IPS-NIHi7 (cell line): ENCODE data around the gene PRELID1.
A peak's percentile ranks its signal among the peaks of the same experiment; 100 is the strongest.

Experiments
- DNase-seq: peaks from one replicate; pipeline ENCODE4 v3.0.0; 2012; ENCODE audit warnings: mixed read lengths; ENCODE audit errors: extremely low spot score

The PRELID1 gene

DNA sequence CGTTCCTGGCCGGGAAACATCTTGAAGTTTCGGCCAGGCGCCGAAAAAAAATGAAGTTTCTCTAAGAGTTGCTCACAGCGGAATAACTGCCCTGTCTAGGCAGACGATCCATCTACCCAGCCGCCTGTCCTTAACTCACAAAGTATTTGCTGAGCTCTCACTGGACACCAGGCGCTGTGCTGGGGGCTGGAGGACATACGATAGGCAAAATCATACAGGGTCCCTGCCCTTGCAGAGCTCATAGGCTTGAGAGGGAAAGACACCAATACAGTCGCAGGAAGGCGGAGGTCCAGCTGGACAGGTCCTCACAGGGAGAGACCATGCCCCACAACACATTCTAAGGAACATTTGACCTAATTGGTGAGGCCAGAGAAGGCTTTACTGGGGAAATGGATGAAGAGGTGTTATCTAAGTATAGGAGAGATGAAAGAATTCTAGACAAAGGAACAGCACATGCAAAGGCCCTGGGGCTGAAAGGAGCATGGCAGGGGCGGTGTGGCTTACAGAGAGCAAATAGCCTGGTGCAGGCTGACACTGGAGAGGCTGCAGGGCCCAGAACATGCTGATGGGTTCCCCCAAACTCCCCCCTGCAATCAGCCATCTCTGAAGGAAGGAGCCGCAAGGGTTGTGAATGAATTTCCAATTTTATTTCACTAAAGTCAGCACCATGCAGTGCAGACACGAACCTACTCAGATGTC, 10.1 kb downstream of the PRELID1 start:
- no peak for DNase-seq

DNA sequence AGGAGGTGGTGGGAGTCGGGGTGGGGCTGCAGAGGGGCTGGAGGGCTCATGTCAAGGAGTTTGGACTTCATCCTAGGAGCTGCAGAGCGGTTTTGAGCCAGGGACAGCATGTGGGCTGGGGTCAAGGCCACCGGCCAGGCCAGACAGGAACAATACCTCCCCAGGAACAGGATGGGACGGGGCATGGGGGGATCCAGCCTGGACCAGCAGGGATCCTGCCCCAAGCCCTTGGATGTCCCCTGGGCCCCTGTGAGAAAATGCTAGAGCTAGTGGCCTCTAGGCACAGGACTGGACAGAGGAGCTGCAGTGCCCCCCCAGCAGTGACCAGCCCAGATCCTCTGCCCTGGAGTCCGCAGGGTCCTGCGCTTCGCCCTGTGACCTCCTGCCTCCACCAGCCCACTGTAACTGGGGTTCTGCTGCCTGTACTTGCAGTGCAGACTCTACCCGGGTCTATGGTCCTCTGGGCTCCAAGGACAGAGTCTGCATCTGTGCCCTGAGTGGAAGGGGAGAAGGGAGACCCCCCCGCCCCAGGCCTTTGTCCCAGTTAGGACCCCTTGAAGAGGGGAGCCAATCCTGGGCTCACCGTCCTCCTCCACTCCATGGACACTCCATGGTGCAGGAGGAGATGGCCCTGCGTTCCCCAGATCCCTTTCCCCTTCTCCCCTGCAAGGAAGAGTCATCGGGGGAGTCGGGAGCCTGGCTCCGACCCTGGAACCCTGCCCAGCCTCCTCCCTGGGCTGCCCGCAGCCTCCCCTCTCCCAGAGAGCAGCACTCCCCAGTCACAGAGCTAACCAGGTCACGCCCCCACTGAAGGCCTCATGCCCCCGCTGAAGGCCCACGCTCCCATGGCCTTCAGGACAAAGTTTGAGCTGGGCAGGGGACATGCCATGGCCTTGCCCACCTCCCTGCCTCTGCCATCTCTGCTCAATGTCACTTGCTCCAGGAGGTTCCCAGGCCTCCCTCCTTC, 11.1 kb downstream of the PRELID1 start:
- DNase-seq = no peak

DNA sequence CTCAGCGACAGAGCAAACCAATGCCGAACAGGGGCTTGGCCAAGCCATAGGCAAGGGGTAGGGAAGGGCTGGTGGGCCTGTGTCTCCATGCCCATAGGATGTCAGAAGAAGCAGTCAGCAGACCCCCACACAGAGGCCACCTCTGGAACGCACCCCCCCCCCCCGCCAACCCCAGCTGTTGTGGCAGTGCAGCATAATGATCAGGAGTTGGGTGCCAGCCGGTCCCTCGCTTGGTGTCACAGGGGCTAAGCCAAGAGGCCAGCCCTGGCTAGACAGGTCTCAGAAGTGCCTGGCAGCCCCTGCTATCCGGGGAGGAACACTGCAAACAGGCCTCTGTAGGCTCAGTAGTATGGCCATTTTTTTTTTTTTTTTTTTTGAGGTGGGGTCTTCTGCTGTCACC, 11.8 kb downstream of the PRELID1 start:
- DNase-seq = no peak

DNA sequence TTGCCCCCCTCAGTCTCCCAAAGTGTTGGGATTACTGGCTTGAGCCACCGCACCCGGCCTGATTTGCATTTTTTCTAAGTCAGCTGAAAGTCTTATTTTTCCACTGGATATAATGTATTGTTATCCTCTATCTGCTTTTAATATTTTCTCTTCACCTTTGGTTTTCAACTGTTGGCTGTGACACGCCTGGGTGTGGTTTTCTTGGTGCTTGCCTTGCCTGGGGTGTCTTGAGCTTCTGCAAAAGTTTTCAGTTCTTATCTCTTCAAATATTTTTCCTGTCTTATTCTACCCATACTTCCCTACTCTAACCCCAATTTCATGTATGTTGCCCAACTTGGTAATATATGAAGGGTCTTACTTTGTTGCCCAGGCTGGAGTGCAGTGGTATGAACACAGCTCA, 12.4 kb downstream of the PRELID1 start:
- DNase-seq = no peak

DNA sequence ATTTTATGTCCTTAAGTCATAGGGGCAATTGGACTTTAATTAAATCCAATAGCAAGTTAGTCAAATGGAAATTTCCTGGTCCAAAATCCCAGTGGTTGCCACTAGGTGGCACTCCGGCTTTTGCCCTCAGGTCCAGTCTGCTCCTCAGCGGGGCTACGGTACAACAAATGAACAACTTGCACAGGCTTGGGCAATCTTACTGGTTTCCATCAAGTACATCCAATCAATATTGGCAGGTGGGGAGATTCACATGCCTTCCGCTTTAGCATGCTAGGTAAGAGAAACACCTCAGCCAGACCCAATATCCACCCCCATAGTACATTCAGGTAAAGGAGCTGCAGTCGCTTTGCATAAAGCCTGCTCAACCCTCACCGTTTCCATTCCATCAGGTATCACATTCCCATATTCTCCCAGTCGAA, 14.4 kb downstream of the PRELID1 start:
- DNase-seq = peak; percentile 73

DNA sequence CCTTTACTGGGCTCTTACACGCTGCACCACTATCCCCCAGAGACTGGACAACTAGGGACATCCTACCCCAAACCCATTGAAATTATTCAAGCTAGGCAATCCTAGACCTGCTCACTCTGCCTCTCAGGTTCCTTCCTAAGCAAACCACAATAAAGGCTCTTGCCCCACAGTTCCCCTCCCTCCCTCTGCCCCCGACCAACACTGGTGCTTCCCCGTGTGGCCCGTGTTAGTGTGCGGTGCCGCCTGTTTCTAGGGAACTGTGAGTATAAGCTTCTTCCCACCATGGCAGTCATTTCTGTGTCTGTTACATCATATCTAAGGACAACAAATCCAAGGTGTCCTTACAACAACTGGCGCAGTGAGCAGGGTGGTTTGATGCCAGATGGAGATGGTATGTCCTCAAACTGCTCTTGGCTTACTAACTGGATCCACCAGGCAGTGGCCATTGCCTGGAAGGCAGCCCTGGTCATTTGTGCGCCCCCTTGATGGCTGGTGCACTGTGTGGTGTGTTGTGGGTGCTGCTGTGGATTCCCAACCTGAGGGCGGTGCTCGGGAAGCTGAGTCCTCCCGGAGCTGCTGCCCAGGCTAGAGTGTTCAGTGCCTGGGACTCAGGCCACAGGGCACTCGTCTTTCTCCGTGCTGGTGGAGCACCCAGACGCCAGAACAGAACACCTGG, 16.5 kb downstream of the PRELID1 start:
- DNase-seq = no peak

DNA sequence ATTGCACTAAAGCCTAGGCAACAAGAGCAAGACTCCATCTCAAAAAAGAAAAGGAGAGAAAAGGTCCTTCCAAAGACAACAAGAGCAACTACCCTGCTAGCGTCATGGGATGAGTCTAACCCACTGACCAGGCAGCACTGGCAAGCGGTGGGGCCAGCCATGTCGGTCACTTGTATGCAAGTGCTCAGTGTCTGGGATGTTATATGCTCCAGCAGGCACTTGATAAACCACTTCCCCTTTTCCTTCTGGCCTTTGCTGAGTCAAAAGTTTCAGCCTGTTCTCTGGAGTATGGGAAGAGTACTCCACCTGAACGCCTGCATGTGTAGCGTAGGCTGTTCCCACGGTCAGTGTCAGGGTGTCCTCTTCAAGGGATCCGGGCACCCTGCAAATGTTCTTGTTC, 17.3 kb downstream of the PRELID1 start:
- no peak for DNase-seq

DNA sequence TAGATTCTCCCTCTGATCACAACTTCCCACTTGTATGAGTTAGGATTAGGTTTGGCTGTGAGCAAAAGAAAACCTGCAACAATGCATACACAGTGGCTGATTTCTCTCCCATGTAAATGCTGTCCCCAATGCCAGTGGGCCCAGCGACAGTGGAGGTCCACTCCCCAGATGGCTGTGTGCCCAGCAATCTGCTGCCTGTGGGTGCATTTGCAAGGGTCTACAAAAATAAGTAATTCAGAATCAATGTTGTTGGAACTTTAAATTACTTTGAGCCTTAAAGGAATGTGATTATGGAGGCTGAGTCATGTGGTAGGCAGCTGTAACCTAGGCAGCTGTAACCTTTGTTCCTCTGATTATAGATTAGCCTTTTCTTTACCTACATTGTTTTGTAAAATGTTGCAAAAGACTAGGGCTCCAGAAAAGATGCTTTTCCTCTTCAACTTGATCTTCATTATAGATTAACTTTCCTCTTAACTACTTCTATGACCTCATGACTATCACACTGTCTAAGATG, 22.3 kb downstream of the PRELID1 start:
- no peak for DNase-seq

DNA sequence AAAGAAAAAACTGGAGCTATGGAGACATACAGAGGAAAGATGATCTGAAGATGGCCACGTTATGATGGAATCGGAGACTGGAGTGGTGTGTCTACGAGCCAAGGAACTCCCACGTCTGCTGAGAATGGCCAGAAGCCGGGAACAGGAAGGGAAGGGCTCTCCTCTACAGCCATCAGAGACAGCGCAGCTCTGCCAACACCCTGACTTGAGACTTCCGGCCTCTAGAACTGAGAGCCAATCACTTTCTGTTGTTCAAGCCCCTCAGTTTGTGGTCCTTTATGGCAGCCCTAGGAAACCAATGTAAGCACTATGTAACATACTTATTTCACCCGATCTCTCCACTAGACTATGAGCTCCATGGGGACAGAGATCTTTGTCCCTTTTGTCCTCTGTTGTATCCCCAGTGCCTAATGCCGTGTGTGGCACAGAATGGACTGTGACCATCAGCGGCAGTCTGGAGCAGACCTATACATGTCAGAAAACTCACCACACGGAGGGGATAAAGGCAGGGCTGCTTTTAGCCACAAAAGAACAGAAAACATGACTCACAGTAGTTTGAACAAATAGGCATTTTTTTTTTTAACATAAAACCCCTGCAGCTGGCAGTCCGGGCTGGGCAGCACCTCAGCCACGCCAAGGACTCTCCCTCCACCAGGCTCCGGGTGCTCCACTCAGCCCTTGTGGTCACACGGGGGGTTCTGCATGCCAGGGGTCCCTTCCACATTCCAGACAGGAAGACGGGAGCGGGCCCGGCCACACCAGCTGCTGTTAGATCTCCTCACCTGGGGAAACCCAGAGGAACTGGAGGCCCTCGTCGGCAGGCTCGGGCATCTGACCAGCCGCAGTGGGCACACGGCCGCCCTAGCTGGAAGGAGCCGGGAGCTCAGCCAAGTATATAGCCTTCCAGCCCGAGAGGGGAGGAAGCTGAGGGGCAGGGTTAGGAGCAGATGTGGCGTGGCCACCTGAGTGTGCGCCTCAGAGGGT, 24.2 kb downstream of the PRELID1 start:
- DNase-seq = no peak

DNA sequence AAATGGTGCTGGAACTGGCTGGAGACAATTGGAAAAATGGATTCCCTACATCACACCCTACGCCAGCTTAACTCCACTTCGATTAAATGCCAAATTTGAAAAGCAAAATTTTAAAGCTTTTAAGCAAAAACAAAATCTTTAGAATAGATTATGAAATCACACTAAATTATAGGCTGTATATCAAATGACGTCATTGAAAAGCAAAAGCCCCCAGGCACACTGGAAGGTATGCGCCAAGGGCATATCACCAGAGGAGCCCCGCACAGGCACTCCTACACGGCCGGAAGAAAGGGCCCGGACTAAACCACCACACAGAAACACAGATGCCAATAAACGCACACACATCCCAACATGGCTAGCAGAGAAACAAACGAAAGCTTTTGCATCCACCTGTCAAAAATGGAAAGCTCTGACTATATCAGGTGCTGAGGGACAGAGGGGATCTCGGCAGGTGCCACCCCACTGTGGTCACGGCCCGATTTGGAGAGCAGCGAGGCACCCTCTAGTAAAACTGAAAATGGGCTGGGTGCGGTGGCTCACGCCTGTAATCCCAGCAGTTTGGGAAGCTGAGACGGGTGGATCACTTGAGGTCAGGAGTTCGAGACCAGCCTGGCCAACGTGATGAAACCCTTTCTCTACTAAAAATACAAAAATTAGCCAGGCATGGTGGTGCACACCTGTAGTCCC, 25.1 kb downstream of the PRELID1 start:
- no peak for DNase-seq

DNA sequence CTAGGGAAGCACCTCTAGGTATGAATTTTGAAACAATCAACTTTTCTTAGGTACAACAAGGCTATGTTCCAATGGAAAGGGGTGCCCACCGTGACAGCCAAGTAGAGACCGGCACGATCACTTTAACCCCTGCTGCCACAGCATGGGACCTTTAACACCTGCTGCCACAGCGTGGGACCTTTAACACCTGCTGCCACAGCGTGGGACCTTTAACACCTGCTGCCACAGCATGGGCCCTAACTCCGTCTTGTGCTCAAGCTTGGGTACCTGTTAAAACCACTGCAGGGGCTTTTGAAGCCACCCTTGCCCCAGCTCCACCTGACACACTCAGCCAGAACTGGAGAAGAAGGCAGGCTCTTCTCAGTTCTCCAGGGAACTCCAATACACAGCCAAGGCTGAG, 26.3 kb downstream of the PRELID1 start:
- no peak for DNase-seq

DNA sequence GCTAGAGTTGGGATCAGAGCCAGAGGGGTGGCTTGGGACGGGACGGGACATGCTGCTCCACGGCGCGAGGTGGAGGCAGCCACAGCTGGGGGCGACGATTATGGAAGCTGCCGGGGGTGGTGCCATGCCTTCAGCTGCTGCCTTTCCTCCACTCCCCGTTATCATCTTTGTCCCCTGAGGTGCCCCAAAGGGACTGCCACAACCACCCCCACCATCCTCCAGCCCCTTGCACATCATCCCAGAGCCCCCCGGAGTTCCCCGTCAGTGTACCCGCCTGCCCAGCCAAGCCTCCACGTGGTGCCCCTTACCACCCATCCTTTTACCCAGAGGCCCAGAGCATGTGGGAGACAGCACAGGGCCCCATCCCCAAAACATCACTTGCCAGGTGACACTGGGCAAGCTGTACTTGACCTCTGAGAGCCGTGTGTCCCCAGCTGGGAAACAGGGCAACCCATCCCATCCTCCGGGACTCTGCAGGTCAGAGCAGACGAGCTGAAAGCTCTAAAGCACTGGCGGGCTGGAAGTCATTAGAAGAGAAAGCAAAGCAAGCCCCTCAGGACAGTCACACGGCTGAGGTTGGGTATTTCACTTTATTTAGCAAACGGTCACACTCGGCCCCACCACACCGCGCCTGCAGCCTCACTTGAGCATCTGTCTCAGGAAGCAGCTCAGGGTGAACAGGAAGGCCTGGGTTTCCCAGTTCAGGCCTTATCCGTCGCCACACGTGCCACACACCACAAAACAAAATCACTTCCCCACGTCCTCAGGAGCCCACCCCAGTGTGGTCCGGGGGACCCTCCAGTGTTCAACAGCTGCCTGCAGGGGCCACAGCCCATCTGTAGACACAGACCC, 27.6 kb downstream of the PRELID1 start:
- no peak for DNase-seq

DNA sequence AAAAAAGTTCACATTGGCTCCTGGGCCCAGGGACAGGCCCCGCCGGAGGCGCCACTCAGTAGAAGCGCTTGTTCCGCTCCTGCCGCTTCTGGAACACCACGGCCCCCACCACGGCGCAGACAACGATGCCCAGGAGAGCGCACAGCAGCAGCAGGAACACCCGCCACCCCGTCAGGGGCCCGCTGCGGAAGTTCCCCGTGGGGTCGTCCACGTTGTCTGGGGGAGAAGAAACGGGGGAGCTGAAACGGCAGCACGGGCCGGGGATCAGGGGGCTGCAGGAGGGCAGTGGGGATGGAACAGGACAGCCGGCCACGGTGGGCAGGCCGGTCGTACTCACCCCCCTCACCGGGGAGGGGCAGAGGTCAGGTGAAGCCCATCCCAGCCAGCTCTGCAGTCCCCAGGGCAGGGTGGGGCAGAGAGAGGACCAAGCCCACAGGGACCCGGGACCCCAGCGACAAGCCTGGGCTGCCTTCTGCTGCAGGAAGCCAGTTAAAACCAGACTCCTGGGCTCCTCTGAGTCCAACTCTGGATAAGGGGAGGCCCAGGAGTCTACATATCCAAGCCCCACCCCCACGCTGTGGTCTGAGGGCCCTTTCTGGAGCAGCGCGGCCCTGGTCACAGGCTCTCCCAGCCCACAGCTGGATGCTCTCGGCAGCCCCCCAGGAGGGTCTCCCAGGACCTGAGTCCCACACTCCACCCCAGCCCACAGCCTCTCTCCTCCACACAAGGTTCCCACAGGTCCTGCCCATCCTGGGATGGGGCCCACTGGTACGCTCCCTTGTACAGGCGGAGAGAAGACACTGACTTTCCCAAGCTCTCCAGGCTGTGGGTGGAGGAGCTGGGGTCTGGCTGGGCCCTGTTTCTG, 28.7 kb downstream of the PRELID1 start:
- no peak for DNase-seq

DNA sequence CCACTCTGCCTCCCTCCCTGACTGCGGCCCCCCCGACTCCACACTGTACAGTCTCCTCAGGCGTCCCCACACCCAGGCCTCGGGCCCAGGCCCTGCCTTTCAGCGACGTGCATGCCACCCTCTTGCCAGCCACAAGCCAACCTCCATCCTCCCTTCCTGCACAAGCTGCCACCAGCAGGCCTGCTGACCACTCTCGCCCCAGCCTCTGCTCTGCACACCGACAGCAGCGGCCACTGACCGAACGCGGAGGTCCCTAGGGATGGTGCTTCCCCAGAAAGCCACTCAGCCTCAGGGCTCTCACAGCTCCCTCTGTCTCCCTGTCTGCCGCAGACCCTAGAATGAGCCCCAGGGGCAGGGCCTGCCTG, 29.3 kb downstream of the PRELID1 start:
- DNase-seq = no peak

DNA sequence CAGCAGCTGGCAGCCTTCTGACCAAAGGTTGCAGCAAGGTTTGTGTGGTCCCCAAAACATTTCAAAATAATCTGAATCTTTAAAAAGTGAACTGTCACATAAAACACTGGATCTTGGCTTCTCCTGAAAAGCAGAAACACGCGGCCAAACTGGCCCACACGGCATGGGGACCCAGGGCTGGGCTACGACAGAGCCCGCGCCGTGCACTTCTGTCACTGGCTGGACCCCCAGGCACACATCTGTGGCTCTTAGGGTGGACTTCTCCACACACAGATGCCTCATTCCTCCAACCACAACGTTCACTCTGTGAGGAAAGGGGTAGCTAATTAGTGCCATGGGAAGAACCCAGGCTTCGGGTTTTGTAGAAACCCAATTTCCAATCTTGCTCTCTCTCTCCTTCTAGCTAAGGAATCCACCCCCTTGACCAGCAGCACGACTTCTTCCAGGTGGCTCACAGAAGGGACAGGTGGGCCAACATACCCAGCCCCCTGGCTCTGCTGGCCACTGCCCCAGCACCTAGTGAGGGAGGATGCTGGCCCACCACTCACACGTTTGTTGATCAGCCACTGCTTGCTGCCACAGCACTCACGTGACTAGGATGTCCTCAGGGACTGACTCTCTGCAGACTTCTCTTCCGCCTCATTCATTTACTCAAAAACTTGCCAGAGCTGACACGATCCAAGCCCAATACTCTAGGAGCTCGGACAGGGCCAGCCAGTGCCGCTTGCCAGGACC, 30.0 kb downstream of the PRELID1 start:
- no peak for DNase-seq

DNA sequence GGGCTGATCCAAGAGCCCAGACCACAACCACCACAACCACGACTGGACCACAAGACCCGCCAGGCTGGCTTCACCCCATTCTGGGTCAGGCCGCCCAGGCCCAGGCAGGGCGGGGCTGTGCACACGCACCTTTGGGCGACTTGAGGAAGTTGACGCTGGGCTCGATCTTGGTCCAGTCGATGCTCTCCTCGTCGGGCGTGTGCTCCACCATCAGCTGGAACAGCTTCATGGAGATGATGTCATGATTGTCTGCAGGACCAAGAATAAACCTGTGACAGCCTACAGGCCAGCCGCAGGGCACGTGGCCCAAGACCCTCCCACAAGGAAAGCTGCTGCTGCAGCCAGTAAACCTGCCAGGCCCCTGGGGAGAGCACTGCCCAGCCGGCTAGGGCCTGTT, 30.6 kb downstream of the PRELID1 start:
- DNase-seq = no peak

DNA sequence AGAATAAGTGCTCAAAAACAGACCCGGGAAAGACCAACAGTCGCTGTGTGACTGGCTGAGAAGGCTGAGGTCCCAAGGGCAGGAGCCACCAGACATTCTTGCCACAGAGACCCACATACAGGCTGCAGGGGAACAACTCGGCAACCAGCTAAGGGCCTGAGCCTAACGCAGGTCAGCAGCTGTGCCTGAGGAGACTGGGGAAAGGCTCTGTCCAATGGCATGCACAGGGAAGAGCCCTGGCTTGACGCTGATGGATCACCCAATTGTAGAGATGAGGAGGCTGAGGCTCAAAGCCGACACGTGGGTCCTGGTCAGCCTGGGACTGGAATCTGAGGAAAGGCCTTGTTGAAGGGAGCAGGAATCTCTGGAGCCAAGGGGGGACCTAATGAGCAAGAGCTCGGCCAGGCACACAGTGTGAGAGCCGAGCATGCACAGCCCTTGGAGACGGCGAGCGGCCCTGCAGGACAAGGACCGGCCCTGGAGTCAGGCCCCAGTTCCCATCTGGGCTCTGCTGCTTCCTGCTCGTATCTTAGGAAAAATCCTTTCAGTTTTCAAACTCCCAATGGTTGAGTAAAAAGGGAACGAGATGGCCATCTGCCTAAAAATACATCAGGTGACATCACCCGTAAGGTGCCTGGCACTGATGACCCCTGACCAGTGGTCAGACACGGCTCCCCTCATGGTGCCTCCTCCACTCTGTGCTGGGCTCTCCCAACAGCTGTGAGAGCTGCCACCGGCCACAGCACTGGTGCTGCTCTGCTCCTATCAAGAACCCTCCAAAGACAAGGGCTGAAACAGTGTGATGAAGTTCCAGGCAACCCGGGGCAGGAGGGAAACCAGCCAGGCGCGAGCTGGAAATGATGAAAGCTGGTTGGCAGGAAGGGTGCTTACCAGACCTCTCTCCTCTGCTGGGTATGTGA, 31.4 kb downstream of the PRELID1 start:
- no peak for DNase-seq
